AG09309 (cell line): ENCODE data around the gene SLC7A11.
A peak's percentile ranks its signal among the peaks of the same experiment; 100 is the strongest.
"Not testable (repeated sequence)": the region's sequence is repeated elsewhere in the genome, so short reads cannot be mapped to it uniquely, and the experiment has no call there.

ENCODE experiments used
- DNase-seq: peaks from one replicate; pipeline ENCODE4 v3.0.0-alpha.2; 2010; ENCODE audit warnings: low read depth
- H3K4me3 ChIP-seq: 2 replicates; pipeline ENCODE4 v1.5.1; 2011; ENCODE audit warnings: mild to moderate bottlenecking, low read depth, low read length, moderate library complexity; ENCODE audit not compliant: control insufficient read depth
- TF ChIP-seq, protein P1 (sequence below): IDR thresholded peaks from 2 replicates; pipeline ENCODE4 v1.5.1; 2011; ENCODE audit warnings: mild to moderate bottlenecking, low read depth, low read length, inconsistent platforms; ENCODE audit not compliant: insufficient read depth, control insufficient read depth; ENCODE audit errors: missing control alignments

The SLC7A11 gene

GRCh38 chr4:138239491-138239890 lies 2.7 kb downstream of the SLC7A11 start:
- DNase-seq: no peak
- TF ChIP-seq, protein P1, sequence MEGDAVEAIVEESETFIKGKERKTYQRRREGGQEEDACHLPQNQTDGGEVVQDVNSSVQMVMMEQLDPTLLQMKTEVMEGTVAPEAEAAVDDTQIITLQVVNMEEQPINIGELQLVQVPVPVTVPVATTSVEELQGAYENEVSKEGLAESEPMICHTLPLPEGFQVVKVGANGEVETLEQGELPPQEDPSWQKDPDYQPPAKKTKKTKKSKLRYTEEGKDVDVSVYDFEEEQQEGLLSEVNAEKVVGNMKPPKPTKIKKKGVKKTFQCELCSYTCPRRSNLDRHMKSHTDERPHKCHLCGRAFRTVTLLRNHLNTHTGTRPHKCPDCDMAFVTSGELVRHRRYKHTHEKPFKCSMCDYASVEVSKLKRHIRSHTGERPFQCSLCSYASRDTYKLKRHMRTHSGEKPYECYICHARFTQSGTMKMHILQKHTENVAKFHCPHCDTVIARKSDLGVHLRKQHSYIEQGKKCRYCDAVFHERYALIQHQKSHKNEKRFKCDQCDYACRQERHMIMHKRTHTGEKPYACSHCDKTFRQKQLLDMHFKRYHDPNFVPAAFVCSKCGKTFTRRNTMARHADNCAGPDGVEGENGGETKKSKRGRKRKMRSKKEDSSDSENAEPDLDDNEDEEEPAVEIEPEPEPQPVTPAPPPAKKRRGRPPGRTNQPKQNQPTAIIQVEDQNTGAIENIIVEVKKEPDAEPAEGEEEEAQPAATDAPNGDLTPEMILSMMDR: no peak
- H3K4me3 ChIP-seq: no peak overlapping the region; the same call in 1 of the 2 replicates

GRCh38 chr4:138238521-138239292 lies 3.4 kb downstream of the SLC7A11 start:
- TF ChIP-seq, protein P1: no peak
- no peak for DNase-seq
- H3K4me3 ChIP-seq: no peak overlapping the region

- H3K4me3 ChIP-seq, DNase-seq: not testable (repeated sequence)
Measured at GRCh38 chr4:138237132-138237531, 5.0 kb downstream of the SLC7A11 start.

- TF ChIP-seq, protein P1: no peak
- no peak for DNase-seq
- H3K4me3 ChIP-seq: no peak overlapping the region
Measured at GRCh38 chr4:138236037-138236436, 6.1 kb downstream of the SLC7A11 start.

GRCh38 chr4:138235419-138235952 lies 6.7 kb downstream of the SLC7A11 start:
- H3K4me3 ChIP-seq: no peak overlapping the region
- DNase-seq: peak; percentile 83
- TF ChIP-seq, protein P1: no peak

GRCh38 chr4:138234248-138234647 lies 7.9 kb downstream of the SLC7A11 start:
- TF ChIP-seq, protein P1: no peak
- no peak for DNase-seq
- no peak overlapping the region for H3K4me3 ChIP-seq

GRCh38 chr4:138233313-138234034 lies 8.7 kb downstream of the SLC7A11 start:
- H3K4me3 ChIP-seq: no peak overlapping the region
- TF ChIP-seq, protein P1: no peak
- no peak for DNase-seq
